ENCODE results near the gene VPS13D.
A peak's percentile ranks its signal among the peaks of the same experiment; 100 is the strongest.

The VPS13D gene

GRCh38 chr1:12309783-12310742 is 80.2 kb downstream of the VPS13D start:
- H3K9ac ChIP-seq (ENCODE audit: low read length), result no peak overlapping the region
- H3F3A ChIP-seq (ENCODE audit: insufficient read depth, low read length), result no peaks in the 10 kb centered on the region
- H3K4me3 ChIP-seq (ENCODE audit: low read length), result no peak overlapping the region
- no peaks in the 10 kb centered on the region for H3K9me2 ChIP-seq (replicated peaks; ENCODE audit: insufficient read depth, low read length)
- no peak for DNase-seq
- H3K4me1 ChIP-seq (ENCODE audit: low read length), result no peaks in the 10 kb centered on the region
- H3K4me2 ChIP-seq (ENCODE audit: low read depth, low read length), result no peak overlapping the region
- H3K36me3 ChIP-seq (replicated peaks; ENCODE audit: insufficient read depth, low read length), result no peaks in the 10 kb centered on the region
- no peak overlapping the region for H2AFZ ChIP-seq (ENCODE audit: low read length)
- H4K20me1 ChIP-seq (ENCODE audit: insufficient read depth, low read length), result no peaks in the 10 kb centered on the region
- no peaks in the 10 kb centered on the region for H3K9me3 ChIP-seq (replicated peaks; ENCODE audit: insufficient read depth, low read length)
- TF ChIP-seq EZH2 (optimal IDR thresholded peaks at IDR 0.05; ENCODE audit: low read depth, low read length) (no peak), CTCF (IDR thresholded peaks at IDR 0.05; ENCODE audit: low read length) (no peak), EZH2phosphoT487 (IDR thresholded peaks at IDR 0.05; ENCODE audit: low read length) (no peak)
- H3K27me3 ChIP-seq (replicated peaks; ENCODE audit: insufficient read depth, low read length), result no peaks in the 10 kb centered on the region
- H3K79me2 ChIP-seq (ENCODE audit: low read length), result no peaks in the 10 kb centered on the region
- H3K27ac ChIP-seq (ENCODE audit: low read length), result no peak overlapping the region

- peak; percentile 18 for DNase-seq
- no peaks in the 10 kb centered on the region for H3K4me1 ChIP-seq (ENCODE audit: low read length)
These were observed 84.6 kb downstream of the VPS13D start for GRCh38 chr1:12314333-12314903.

GRCh38 chr1:12315146-12315545 is 85.3 kb downstream of the VPS13D start:
- H2AFZ ChIP-seq (ENCODE audit: low read length), result no peak overlapping the region
- TF ChIP-seq EZH2 (optimal IDR thresholded peaks at IDR 0.05; ENCODE audit: low read depth, low read length) (no peak), CTCF (IDR thresholded peaks at IDR 0.05; ENCODE audit: low read length) (no peak), EZH2phosphoT487 (IDR thresholded peaks at IDR 0.05; ENCODE audit: low read length) (no peak)
- no peak overlapping the region for H3K4me2 ChIP-seq (ENCODE audit: low read depth, low read length)
- H3K27ac ChIP-seq (ENCODE audit: low read length), result no peak overlapping the region
- no peaks in the 10 kb centered on the region for H3K27me3 ChIP-seq (replicated peaks; ENCODE audit: insufficient read depth, low read length)
- no peak overlapping the region for H3K9ac ChIP-seq (ENCODE audit: low read length)
- no peaks in the 10 kb centered on the region for H3K79me2 ChIP-seq (ENCODE audit: low read length)
- no peaks in the 10 kb centered on the region for H3K9me2 ChIP-seq (replicated peaks; ENCODE audit: insufficient read depth, low read length)
- H3K4me3 ChIP-seq (ENCODE audit: low read length), result no peak overlapping the region
- no peaks in the 10 kb centered on the region for H3K36me3 ChIP-seq (replicated peaks; ENCODE audit: insufficient read depth, low read length)
- H3F3A ChIP-seq (ENCODE audit: insufficient read depth, low read length), result no peaks in the 10 kb centered on the region
- no peaks in the 10 kb centered on the region for H4K20me1 ChIP-seq (ENCODE audit: insufficient read depth, low read length)
- H3K9me3 ChIP-seq (replicated peaks; ENCODE audit: insufficient read depth, low read length), result no peaks in the 10 kb centered on the region
- no peaks in the 10 kb centered on the region for H3K4me1 ChIP-seq (ENCODE audit: low read length)
- no peak for DNase-seq

More at GRCh38 chr1:12314333-12314903, 84.6 kb downstream of the VPS13D start:
- Histone ChIP-seq H3K9me3 (replicated peaks; ENCODE audit: insufficient read depth, low read length) (no peaks in the 10 kb centered on the region), H3K9ac (ENCODE audit: low read length) (no peak overlapping the region), H2AFZ (ENCODE audit: low read length) (no peak overlapping the region), H3K4me3 (ENCODE audit: low read length) (no peak overlapping the region), H3K4me2 (ENCODE audit: low read depth, low read length) (no peak overlapping the region), H3F3A (ENCODE audit: insufficient read depth, low read length) (no peaks in the 10 kb centered on the region), H3K9me2 (replicated peaks; ENCODE audit: insufficient read depth, low read length) (no peaks in the 10 kb centered on the region), H3K79me2 (ENCODE audit: low read length) (no peaks in the 10 kb centered on the region), H3K36me3 (replicated peaks; ENCODE audit: insufficient read depth, low read length) (no peaks in the 10 kb centered on the region), H4K20me1 (ENCODE audit: insufficient read depth, low read length) (no peaks in the 10 kb centered on the region), H3K27ac (ENCODE audit: low read length) (no peak overlapping the region), H3K27me3 (replicated peaks; ENCODE audit: insufficient read depth, low read length) (no peaks in the 10 kb centered on the region)
- TF ChIP-seq CTCF (IDR thresholded peaks at IDR 0.05; ENCODE audit: low read length), result peak; percentile 45
- TF ChIP-seq EZH2phosphoT487 (IDR thresholded peaks at IDR 0.05; ENCODE audit: low read length), result no peak
- TF ChIP-seq EZH2 (optimal IDR thresholded peaks at IDR 0.05; ENCODE audit: low read depth, low read length), result no peak
